Peyer's patch (tissue), 4 donors: ENCODE measurements around the gene ATP2A2.

Experiments used
- CTCF ChIP-seq, 6 experiments: fragments of 450-650 bp in 4 of 6; fragments of 200-600 bp in 2 of 6; sonication (generic) in 1 of 6; IDR thresholded peaks; one replicate each; pipeline ENCODE4 v1.5.1; 2017 to 2019; ENCODE audit warnings: antibody characterized with exemption in 6 of 6, mild to moderate bottlenecking in 3 of 6, moderate library complexity in 1 of 6
- POLR2A ChIP-seq, 2 donors: fragments of 450-650 bp; IDR thresholded peaks; one replicate each; pipeline ENCODE4 v1.5.1; 2017; ENCODE audit warnings: antibody characterized with exemption in 2 of 2, mild to moderate bottlenecking in 2 of 2, moderate library complexity in 2 of 2

GRCh38 chr12:110330544-110330943 lies 49.5 kb downstream of the ATP2A2 start:
- TF ChIP-seq POLR2A (IDR thresholded peaks at IDR 0.05) (no peak), CTCF (IDR thresholded peaks at IDR 0.05) (no peak)
